Measurements from ENCODE around the gene ACVR2A. TPM values are rescaled to one million over a fixed set of nuclear protein-coding genes. Genes with fewer than 3 reads are reported as not detected.

Gene ACVR2A
- polyA plus RNA-seq, 1 donor (not counting 4 experiments of a cell fraction or from before 2014, with no cell fraction given): 6.6 TPM

GRCh38 chr2:147872967-147873366 lies 28.1 kb downstream of the ACVR2A start:
- no peaks in the 10 kb centered on the region for H3K36me3 ChIP-seq (ENCODE audit: control insufficient read depth in 2 of 2, extremely low read depth in 1 of 2, insufficient read depth in 2 of 2, low read length in 2 of 2)
- TF ChIP-seq EZH2 (IDR thresholded peaks at IDR 0.05; ENCODE audit: low read length): no peak
- TF ChIP-seq CTCF (optimal IDR thresholded peaks at IDR 0.05 in 1 of 3, IDR thresholded peaks at IDR 0.05 in 1 of 3, conservative IDR thresholded peaks at IDR 0.05 in 1 of 3; ENCODE audit: extremely low read depth in 1 of 3, insufficient read depth in 2 of 3, low read length in 3 of 3): no peak
- DNase-seq (ENCODE audit: low read depth, low spot score): no peak
- dilution Hi-C loops (cut with MboI; ENCODE audit: extremely low pct_ligation_motif_present, low sequenced_read_pairs): no loop called here
- H3K9me3 ChIP-seq (ENCODE audit: control insufficient read depth, low read depth, low read length): no peaks in the 10 kb centered on the region
- no peak overlapping the region for H3K4me2 ChIP-seq (ENCODE audit: control insufficient read depth, extremely low read depth, insufficient read depth, low read depth, low read length)
- H3K9me1 ChIP-seq (ENCODE audit: control insufficient read depth, extremely low read depth, insufficient read depth, low read length): no peaks in the 10 kb centered on the region
- peaks cover 35% of the 10 kb centered on the region for H3K79me2 ChIP-seq (ENCODE audit: control insufficient read depth, insufficient read depth, low read length)
- H3K27ac ChIP-seq (ENCODE audit: control insufficient read depth, insufficient read depth, low read length): no peak overlapping the region
- no peak for FAIRE-seq
- no peaks in the 10 kb centered on the region for H3K27me3 ChIP-seq (ENCODE audit: control insufficient read depth, extremely low read depth, insufficient read depth, low read length)
- H2AFZ ChIP-seq (ENCODE audit: control insufficient read depth, low read length): no peak overlapping the region
- H3K4me3 ChIP-seq (ENCODE audit: control insufficient read depth in 2 of 3, extremely low read depth in 1 of 3, insufficient read depth in 2 of 3, low read depth in 1 of 3, low read length in 3 of 3): no peak overlapping the region
- no peaks in the 10 kb centered on the region for H4K20me1 ChIP-seq (ENCODE audit: control insufficient read depth, extremely low read depth, insufficient read depth, low read length)
- no peak overlapping the region for H3K9ac ChIP-seq (ENCODE audit: control insufficient read depth, extremely low read depth, insufficient read depth, low read length)
- no peaks in the 10 kb centered on the region for H3K4me1 ChIP-seq (ENCODE audit: control insufficient read depth, extremely low read depth, insufficient read depth, low read length)

GRCh38 chr2:147873859-147874483 lies 29.1 kb downstream of the ACVR2A start:
- dilution Hi-C loops (cut with MboI; ENCODE audit: extremely low pct_ligation_motif_present, low sequenced_read_pairs): no loop called here
- Histone ChIP-seq H4K20me1 (ENCODE audit: control insufficient read depth, extremely low read depth, insufficient read depth, low read length) (no peaks in the 10 kb centered on the region), H3K36me3 (ENCODE audit: control insufficient read depth in 2 of 2, extremely low read depth in 1 of 2, insufficient read depth in 2 of 2, low read length in 2 of 2) (no peaks in the 10 kb centered on the region), H3K79me2 (ENCODE audit: control insufficient read depth, insufficient read depth, low read length) (peaks cover 34% of the 10 kb centered on the region), H3K4me3 (ENCODE audit: control insufficient read depth in 2 of 3, extremely low read depth in 1 of 3, insufficient read depth in 2 of 3, low read depth in 1 of 3, low read length in 3 of 3) (no peak overlapping the region), H3K4me2 (ENCODE audit: control insufficient read depth, extremely low read depth, insufficient read depth, low read depth, low read length) (no peak overlapping the region), H3K9me3 (ENCODE audit: control insufficient read depth, low read depth, low read length) (no peaks in the 10 kb centered on the region), H3K27me3 (ENCODE audit: control insufficient read depth, extremely low read depth, insufficient read depth, low read length) (no peaks in the 10 kb centered on the region), H3K9me1 (ENCODE audit: control insufficient read depth, extremely low read depth, insufficient read depth, low read length) (no peaks in the 10 kb centered on the region), H3K9ac (ENCODE audit: control insufficient read depth, extremely low read depth, insufficient read depth, low read length) (no peak overlapping the region), H3K4me1 (ENCODE audit: control insufficient read depth, extremely low read depth, insufficient read depth, low read length) (no peaks in the 10 kb centered on the region), H2AFZ (ENCODE audit: control insufficient read depth, low read length) (no peak overlapping the region), H3K27ac (ENCODE audit: control insufficient read depth, insufficient read depth, low read length) (no peak overlapping the region)
- DNase-seq (ENCODE audit: low read depth, low spot score) (no peak), FAIRE-seq (no peak)
- TF ChIP-seq CTCF (optimal IDR thresholded peaks at IDR 0.05 in 1 of 3, IDR thresholded peaks at IDR 0.05 in 1 of 3, conservative IDR thresholded peaks at IDR 0.05 in 1 of 3; ENCODE audit: extremely low read depth in 1 of 3, insufficient read depth in 2 of 3, low read length in 3 of 3): no peak
- no peak for TF ChIP-seq EZH2 (IDR thresholded peaks at IDR 0.05; ENCODE audit: low read length)
